AG20443 (cell line): Measurements from ENCODE around the gene NPC1L1.
A peak's percentile ranks its signal among the peaks of the same experiment; 100 is the strongest.

Source experiments
- DNase-seq: peaks from one replicate; pipeline ENCODE4 v3.0.0; 2012; ENCODE audit warnings: low spot score, mixed read lengths

Gene NPC1L1

GRCh38 chr7:44537442-44537841 lies 3.7 kb downstream of the NPC1L1 start:
- peak; percentile 8 for DNase-seq

GRCh38 chr7:44536090-44536489 lies 5.0 kb downstream of the NPC1L1 start:
- DNase-seq, result no peak

- peak; percentile 8 for DNase-seq
These were observed 5.6 kb downstream of the NPC1L1 start for GRCh38 chr7:44535348-44536064.

GRCh38 chr7:44534501-44534900 lies 6.6 kb downstream of the NPC1L1 start:
- DNase-seq, result peak; percentile 69

GRCh38 chr7:44534087-44534486 lies 7.0 kb downstream of the NPC1L1 start:
- DNase-seq, result peak; percentile 9

- DNase-seq, result peak; percentile 72
These were observed 7.7 kb downstream of the NPC1L1 start for GRCh38 chr7:44533301-44534055.

GRCh38 chr7:44531421-44532380 lies 9.4 kb downstream of the NPC1L1 start:
- DNase-seq, result peak; percentile 7

GRCh38 chr7:44530990-44531389 lies 10.1 kb downstream of the NPC1L1 start:
- DNase-seq, result peak; percentile 28

- DNase-seq, result no peak
These were observed 16.2 kb downstream of the NPC1L1 start for GRCh38 chr7:44524811-44525388.

GRCh38 chr7:44522315-44522714 lies 18.8 kb downstream of the NPC1L1 start:
- no peak for DNase-seq

- DNase-seq, result no peak
These were observed 19.6 kb downstream of the NPC1L1 start for GRCh38 chr7:44521347-44522095.

GRCh38 chr7:44520574-44520973 lies 20.6 kb downstream of the NPC1L1 start:
- DNase-seq, result peak; percentile 5

- DNase-seq, result no peak
These were observed 21.6 kb downstream of the NPC1L1 start for GRCh38 chr7:44519546-44519945.

- DNase-seq, result no peak
These were observed 22.4 kb downstream of the NPC1L1 start for GRCh38 chr7:44518761-44519160.

- DNase-seq, result no peak
These were observed 24.0 kb downstream of the NPC1L1 start for GRCh38 chr7:44517175-44517574.

GRCh38 chr7:44515590-44516268 lies 25.4 kb downstream of the NPC1L1 start:
- peak; percentile 21 for DNase-seq

- DNase-seq, result no peak
These were observed 28.4 kb downstream of the NPC1L1 start for GRCh38 chr7:44512736-44513135.

- no peak for DNase-seq
These were observed 29.2 kb downstream of the NPC1L1 start for GRCh38 chr7:44511863-44512468.

GRCh38 chr7:44511236-44511635 lies 29.9 kb downstream of the NPC1L1 start:
- DNase-seq, result no peak
